Esophagus mucosa (tissue), 1 donor: ENCODE measurements around the gene PRDM16. TPM values are rescaled to one million over a fixed set of nuclear protein-coding genes. Genes with fewer than 3 reads are reported as not detected.

ENCODE experiments used
- ATAC-seq: fragments of 200-7000 bp; cut with Tn5 transposase; one replicate; pipeline ENCODE4 v1.9.1; 2020
- total RNA-seq: library from RNA; stranded (reverse); gene quantifications from one replicate; pipeline ENCODE4 v1.2.4, GENCODE V29; 2023
- donor health status: DM: yes; HTN: yes; CAD: no.

Gene PRDM16
- total RNA-seq, 1 donor from 2014 or later = 0.44 TPM

DNA sequence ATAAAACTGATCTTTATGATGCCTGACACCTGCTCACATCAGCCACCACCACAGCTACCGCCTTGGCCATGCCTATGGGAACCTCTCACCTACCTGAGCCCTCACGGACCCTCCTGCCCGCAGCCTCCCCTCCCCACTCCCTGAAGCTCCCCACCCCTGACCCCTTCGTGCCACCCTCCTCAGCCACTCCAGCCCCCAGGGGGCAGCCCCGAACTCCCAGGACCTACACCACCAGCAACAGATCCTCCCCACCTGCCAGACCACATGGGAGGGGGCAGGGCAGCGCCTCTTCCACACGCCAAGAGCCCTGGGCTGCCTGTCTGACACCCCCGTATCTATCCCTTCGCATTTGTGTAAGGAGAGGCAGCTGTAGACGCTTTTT lies 371.3 kb downstream of the PRDM16 start:
- ATAC-seq = no peak

GRCh38 chr1:3440711-3441409 lies 371.9 kb downstream of the PRDM16 start:
- ATAC-seq = no peak

GRCh38 chr1:3441410-3441847 lies 372.4 kb downstream of the PRDM16 start:
- ATAC-seq = no peak

- ATAC-seq = no peak
These were observed 372.9 kb downstream of the PRDM16 start for GRCh38 chr1:3441880-3442279.

DNA sequence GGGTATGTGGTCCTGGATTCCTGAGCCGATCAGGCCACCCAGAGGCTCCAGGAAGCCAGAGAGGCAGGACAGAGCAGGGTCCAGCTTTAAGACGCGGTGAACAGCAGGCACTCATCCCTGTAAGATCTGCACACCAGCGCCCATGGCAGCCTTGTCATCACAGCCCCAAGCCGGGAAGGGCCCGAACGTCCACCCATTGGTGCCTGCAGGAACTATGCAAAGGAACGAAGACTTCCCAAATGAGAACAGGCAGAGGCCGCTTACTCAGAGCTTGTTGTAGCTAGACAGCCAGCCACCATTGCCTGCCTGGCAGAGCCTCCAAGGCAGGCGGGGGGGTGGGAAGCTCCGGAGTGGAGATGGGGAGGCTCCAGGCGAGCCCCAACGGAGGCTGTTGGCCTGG lies 373.3 kb downstream of the PRDM16 start:
- ATAC-seq = no peak

GRCh38 chr1:3442901-3443300 lies 373.9 kb downstream of the PRDM16 start:
- ATAC-seq = no peak

- no peak for ATAC-seq
These were observed 374.8 kb downstream of the PRDM16 start for GRCh38 chr1:3443807-3444206.

GRCh38 chr1:3444298-3444697 lies 375.3 kb downstream of the PRDM16 start:
- ATAC-seq = no peak

GRCh38 chr1:3444736-3445135 lies 375.7 kb downstream of the PRDM16 start:
- ATAC-seq = no peak

GRCh38 chr1:3450202-3450863 lies 381.3 kb downstream of the PRDM16 start:
- no peak for ATAC-seq

DNA sequence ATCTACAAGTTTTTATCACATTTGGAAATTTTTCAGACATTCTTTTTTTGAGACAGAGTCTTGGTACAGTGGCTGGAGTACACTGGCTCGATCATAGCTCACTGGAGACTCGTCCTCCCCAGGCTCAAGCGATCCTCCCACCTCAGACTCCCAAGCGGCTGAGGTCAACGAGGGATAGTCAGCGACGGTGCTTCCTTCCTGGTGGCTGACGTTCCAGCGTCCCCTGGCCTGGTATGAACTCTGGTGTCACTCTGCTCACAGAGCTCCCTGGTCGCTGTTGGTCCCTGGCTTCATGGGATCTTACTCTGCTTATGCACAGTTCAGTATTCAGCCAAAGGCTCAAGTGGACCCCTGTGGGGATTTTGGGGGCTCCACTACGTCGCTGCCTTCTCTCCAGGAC lies 382.0 kb downstream of the PRDM16 start:
- no peak for ATAC-seq

GRCh38 chr1:3451994-3452865 lies 383.2 kb downstream of the PRDM16 start:
- no peak for ATAC-seq

GRCh38 chr1:3452866-3453175 lies 383.8 kb downstream of the PRDM16 start:
- ATAC-seq = no peak

DNA sequence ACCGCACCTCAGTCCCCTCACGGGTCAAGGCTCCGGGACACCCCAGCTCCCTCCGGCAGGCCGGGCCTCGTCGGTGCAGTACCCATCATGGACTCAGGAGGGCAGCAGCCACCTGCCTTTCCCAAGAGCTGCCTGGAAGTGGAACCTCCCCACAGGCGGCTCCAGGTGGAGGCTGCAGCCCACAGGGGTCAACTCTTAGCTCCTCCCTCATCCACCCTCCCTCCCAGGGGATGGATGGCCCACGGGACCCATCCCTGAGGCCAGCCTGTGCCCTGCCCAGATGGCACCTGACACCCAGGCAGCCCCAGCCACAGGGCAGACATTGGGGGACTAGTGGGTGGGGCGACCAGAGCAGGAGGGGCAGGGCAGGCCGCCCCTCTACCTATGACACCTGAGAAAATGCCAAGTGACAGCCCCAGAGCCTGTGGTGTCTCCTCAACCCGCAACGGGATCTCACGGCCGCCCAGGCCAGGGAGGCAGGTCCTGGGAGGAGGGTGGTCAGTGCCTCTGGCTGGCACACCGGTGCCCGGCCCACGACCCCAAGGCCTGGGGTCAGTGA lies 384.3 kb downstream of the PRDM16 start:
- ATAC-seq = peak; percentile 84

- peak; percentile 77 for ATAC-seq
These were observed 385.1 kb downstream of the PRDM16 start, which contains the start of gene ARHGEF16 for GRCh38 chr1:3453891-3454810. Gene ARHGEF16, plus strand, starts transcription at chr1:3454665. Its CDS starts 8,420 bp downstream, at chr1:3463085.

DNA sequence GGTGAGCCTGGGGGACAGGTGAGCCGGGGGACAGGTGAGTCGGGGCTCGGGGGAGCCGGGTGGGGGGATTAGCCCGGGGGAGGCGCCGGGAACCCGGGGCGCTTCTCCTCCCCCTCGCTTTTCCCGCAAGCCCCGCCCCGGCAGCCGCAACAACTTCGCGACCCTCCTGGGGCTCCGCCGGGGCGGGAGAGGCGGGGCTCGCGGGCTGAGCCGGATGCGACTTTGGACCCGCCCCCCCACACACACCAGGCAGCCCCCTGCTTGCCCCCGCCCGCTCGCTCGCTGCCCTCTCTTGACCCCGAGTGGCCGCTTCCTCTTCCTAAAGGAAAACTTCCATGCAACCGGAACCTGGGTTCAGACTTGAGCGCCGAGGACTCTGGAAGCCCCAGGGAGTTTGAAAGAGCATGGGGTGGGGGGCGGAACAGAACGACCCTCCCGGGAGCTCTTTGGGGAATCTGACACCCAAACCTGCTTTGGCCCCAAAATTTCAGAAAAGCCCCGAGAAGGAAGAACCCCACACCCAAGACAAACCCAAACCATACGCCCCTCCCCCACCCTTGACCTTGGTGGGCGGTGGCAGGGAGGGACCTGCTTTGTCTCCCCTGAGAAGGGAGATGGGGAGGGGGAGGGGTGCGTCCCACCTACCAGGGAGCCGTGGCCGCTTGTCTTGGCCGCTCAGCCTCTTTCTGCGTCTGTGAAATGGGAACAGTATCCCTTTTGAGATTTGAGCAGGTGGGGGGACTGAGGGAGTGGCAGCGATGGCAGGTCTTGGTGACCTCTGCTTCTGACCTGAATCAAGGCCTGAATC lies 386.0 kb downstream of the PRDM16 start:
- ATAC-seq = no peak

- ATAC-seq = no peak
These were observed 386.9 kb downstream of the PRDM16 start for GRCh38 chr1:3455670-3456448.

GRCh38 chr1:3456449-3456963 lies 387.5 kb downstream of the PRDM16 start:
- no peak for ATAC-seq

- no peak for ATAC-seq
These were observed 388.2 kb downstream of the PRDM16 start for GRCh38 chr1:3456964-3457909.
